MM.1S (cell line): ENCODE measurements around the gene KPNA1.

ENCODE experiments used
- DNase-seq: peaks from one replicate; pipeline ENCODE4 v3.0.0-alpha.2; 2015
- H2AFZ ChIP-seq: fragments of 300-600 bp; sonication (generic); 2 replicates; pipeline ENCODE4 v1.6.0; 2016; ENCODE audit warnings: antibody characterized with exemption, low read length
- H3F3A ChIP-seq: fragments of 300-600 bp; sonication (generic); 2 replicates; pipeline ENCODE4 v1.6.1; 2016; ENCODE audit warnings: mild to moderate bottlenecking, antibody characterized with exemption, low read length, moderate library complexity, mixed read lengths; ENCODE audit not compliant: insufficient read depth
- H3K27ac ChIP-seq: fragments of 300-600 bp; sonication (generic); 2 replicates; pipeline ENCODE4 v1.5.1; 2016; ENCODE audit warnings: mild to moderate bottlenecking, low read length
- H3K27me3 ChIP-seq: fragments of 300-600 bp; sonication (generic); replicated peaks from 2 replicates; pipeline ENCODE4 v1.6.0; 2016; ENCODE audit warnings: low read length; ENCODE audit not compliant: insufficient read depth
- H3K36me3 ChIP-seq: fragments of 300-600 bp; sonication (generic); replicated peaks from 2 replicates; pipeline ENCODE4 v1.6.1; 2016; ENCODE audit warnings: mild to moderate bottlenecking, low read length, mixed read lengths; ENCODE audit not compliant: insufficient read depth
- H3K4me1 ChIP-seq: fragments of 300-600 bp; sonication (generic); 2 replicates; pipeline ENCODE4 v1.6.1; 2016; ENCODE audit warnings: low read length, mixed read lengths
- H3K4me2 ChIP-seq: fragments of 300-600 bp; sonication (generic); 2 replicates; pipeline ENCODE4 v1.6.0; 2016; ENCODE audit warnings: low read depth, low read length
- H3K4me3 ChIP-seq: fragments of 300-600 bp; sonication (generic); 2 replicates; pipeline ENCODE4 v1.5.1; 2016; ENCODE audit warnings: low read length, mixed read lengths
- H3K79me2 ChIP-seq: fragments of 300-600 bp; sonication (generic); 2 replicates; pipeline ENCODE4 v1.6.1; 2016; ENCODE audit warnings: mixed run types, low read length, mixed read lengths
- H3K9ac ChIP-seq: fragments of 300-600 bp; sonication (generic); 2 replicates; pipeline ENCODE4 v1.6.1; 2016; ENCODE audit warnings: low read length, mixed read lengths
- H3K9me2 ChIP-seq: fragments of 300-600 bp; sonication (generic); replicated peaks from 2 replicates; pipeline ENCODE4 v1.6.1; 2016; ENCODE audit warnings: mild to moderate bottlenecking, low read length, mixed read lengths; ENCODE audit not compliant: insufficient read depth
- H3K9me3 ChIP-seq: fragments of 300-600 bp; sonication (generic); replicated peaks from 2 replicates; pipeline ENCODE4 v1.6.1; 2016; ENCODE audit warnings: mild to moderate bottlenecking, low read length, mixed read lengths; ENCODE audit not compliant: insufficient read depth
- H4K20me1 ChIP-seq: fragments of 300-600 bp; sonication (generic); 2 replicates; pipeline ENCODE4 v1.6.1; 2016; ENCODE audit warnings: mild to moderate bottlenecking, low read length, moderate library complexity, mixed read lengths; ENCODE audit not compliant: insufficient read depth
- EZH2 ChIP-seq: fragments of 300-600 bp; sonication (generic); optimal IDR thresholded peaks from 2 replicates; pipeline ENCODE3; 2017; ENCODE audit warnings: low read depth, mild to moderate bottlenecking, antibody characterized with exemption, low read length, mixed read lengths
- EZH2phosphoT487 ChIP-seq: fragments of 300-600 bp; sonication (generic); IDR thresholded peaks from 2 replicates; pipeline ENCODE4 v1.6.1; 2018; ENCODE audit warnings: antibody characterized with exemption, low read length
- TF ChIP-seq, protein P1 (sequence below): fragments of 300-600 bp; sonication (generic); IDR thresholded peaks from 2 replicates; pipeline ENCODE4 v1.5.1; 2016; ENCODE audit warnings: antibody characterized with exemption, low read length, mixed read lengths

KPNA1 gene

DNA sequence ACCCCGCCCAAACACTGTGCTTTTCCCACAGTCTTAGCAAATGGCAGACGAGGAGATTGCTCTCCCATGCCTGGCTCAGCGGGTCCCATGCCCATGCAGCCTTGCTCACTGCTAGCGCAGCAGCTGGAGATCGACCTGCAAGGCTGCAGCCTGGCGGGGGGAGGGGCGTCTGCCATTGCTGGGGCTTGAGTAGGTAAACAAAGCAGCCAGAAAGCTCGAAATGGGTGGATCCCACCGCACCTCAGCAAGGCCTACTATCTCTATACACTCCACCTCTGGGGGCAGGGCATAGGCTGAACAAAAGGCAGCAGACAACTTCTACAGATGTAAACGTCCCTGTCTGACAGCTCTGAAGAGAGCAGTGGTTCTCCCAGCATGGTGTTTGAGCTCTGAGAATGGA, 71.6 kb downstream of the KPNA1 start:
- Histone ChIP-seq H4K20me1 (no peaks in the 10 kb centered on the region), H3K4me3 (no peak overlapping the region), H3F3A (no peaks in the 10 kb centered on the region), H3K9ac (no peak overlapping the region), H3K4me1 (no peaks in the 10 kb centered on the region), H3K36me3 (no peaks in the 10 kb centered on the region), H3K9me2 (no peaks in the 10 kb centered on the region), H3K4me2 (no peak overlapping the region), H3K79me2 (no peaks in the 10 kb centered on the region), H3K27me3 (no peaks in the 10 kb centered on the region), H3K27ac (no peak overlapping the region), H3K9me3 (no peaks in the 10 kb centered on the region), H2AFZ (no peak overlapping the region)
- no peak for DNase-seq
- TF ChIP-seq EZH2 (no peak), EZH2phosphoT487 (no peak)
- TF ChIP-seq, protein P1, sequence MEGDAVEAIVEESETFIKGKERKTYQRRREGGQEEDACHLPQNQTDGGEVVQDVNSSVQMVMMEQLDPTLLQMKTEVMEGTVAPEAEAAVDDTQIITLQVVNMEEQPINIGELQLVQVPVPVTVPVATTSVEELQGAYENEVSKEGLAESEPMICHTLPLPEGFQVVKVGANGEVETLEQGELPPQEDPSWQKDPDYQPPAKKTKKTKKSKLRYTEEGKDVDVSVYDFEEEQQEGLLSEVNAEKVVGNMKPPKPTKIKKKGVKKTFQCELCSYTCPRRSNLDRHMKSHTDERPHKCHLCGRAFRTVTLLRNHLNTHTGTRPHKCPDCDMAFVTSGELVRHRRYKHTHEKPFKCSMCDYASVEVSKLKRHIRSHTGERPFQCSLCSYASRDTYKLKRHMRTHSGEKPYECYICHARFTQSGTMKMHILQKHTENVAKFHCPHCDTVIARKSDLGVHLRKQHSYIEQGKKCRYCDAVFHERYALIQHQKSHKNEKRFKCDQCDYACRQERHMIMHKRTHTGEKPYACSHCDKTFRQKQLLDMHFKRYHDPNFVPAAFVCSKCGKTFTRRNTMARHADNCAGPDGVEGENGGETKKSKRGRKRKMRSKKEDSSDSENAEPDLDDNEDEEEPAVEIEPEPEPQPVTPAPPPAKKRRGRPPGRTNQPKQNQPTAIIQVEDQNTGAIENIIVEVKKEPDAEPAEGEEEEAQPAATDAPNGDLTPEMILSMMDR = no peak

DNA sequence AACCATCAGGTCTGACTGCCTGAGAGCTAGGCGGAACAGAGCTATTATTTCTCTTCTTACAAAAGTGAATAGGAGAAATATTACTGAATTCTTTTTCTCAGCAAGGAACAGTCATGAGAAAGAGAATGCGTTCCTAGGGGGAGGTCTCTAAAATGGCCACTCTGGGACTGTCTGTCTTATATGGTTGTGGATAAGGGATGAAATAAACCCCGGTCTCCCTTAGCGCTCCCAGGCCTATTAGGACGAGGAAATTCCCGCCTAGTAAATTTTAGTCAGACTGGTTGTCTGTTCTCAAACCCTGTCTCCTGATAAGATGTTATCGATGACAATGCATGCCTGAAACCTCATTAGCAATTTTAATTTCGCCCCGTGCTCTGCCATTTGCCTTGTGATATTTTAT, 78.8 kb downstream of the KPNA1 start:
- no peak overlapping the region for H3K27ac ChIP-seq
- no peaks in the 10 kb centered on the region for H4K20me1 ChIP-seq
- H3K4me3 ChIP-seq = no peak overlapping the region
- H3K9me3 ChIP-seq = no peaks in the 10 kb centered on the region
- no peaks in the 10 kb centered on the region for H3K27me3 ChIP-seq
- H2AFZ ChIP-seq = no peak overlapping the region
- H3F3A ChIP-seq = no peaks in the 10 kb centered on the region
- H3K9ac ChIP-seq = no peak overlapping the region
- H3K9me2 ChIP-seq = no peaks in the 10 kb centered on the region
- no peak for DNase-seq
- no peaks in the 10 kb centered on the region for H3K4me1 ChIP-seq
- TF ChIP-seq, protein P1 = no peak
- TF ChIP-seq EZH2 = no peak
- no peak for TF ChIP-seq EZH2phosphoT487
- no peak overlapping the region for H3K4me2 ChIP-seq
- H3K79me2 ChIP-seq = no peaks in the 10 kb centered on the region
- no peaks in the 10 kb centered on the region; the same call in 1 of the 2 replicates for H3K36me3 ChIP-seq

DNA sequence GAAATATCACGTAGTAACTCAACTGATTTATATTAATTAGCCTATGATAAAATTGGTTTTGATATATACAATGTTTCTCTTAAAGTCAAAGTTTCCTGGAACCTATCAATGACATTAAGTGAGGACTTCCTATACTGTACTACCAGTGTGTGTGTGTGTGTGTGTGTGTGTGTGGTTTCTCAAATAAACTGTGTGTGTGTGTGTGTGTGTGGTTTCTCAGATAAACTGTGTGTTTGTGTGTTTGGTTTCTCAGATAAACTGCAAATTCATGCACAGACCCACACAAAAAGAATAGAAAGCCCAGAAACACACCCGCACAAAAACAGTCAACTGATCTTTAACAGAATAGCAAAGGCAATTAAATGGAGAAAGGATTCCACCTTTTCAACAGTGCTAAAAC, 84.4 kb downstream of the KPNA1 start:
- no peaks in the 10 kb centered on the region for H3K9me3 ChIP-seq
- DNase-seq = no peak
- H3K9me2 ChIP-seq = no peaks in the 10 kb centered on the region
- TF ChIP-seq, protein P1 = no peak
- no peak for TF ChIP-seq EZH2
- no peak for TF ChIP-seq EZH2phosphoT487
- no peaks in the 10 kb centered on the region for H3K4me1 ChIP-seq
- H3K36me3 ChIP-seq = peaks cover 3% of the 10 kb centered on the region; the same call in 1 of the 2 replicates
- no peaks in the 10 kb centered on the region for H4K20me1 ChIP-seq
- H2AFZ ChIP-seq = no peak overlapping the region
- H3K4me3 ChIP-seq = no peak overlapping the region
- no peaks in the 10 kb centered on the region for H3F3A ChIP-seq
- no peaks in the 10 kb centered on the region for H3K79me2 ChIP-seq
- H3K9ac ChIP-seq = no peak overlapping the region
- no peak overlapping the region for H3K27ac ChIP-seq
- no peak overlapping the region for H3K4me2 ChIP-seq
- H3K27me3 ChIP-seq = no peaks in the 10 kb centered on the region
